OCI-LY7 (cell line): ENCODE measurements around the gene RGS17. TPM values are rescaled to one million over a fixed set of nuclear protein-coding genes. Genes with fewer than 3 reads are reported as not detected.
A peak's percentile ranks its signal among the peaks of the same experiment; 100 is the strongest.
"Not testable (repeated sequence)": the region's sequence is repeated elsewhere in the genome, so short reads cannot be mapped to it uniquely, and the experiment has no call there.

ENCODE experiments used
- BruUV-seq: library from RNA; stranded (reverse); fragments of 400-500 nt; replicated peaks from 2 replicates; lab custom pipeline; 2021; lab: Mats Ljungman, UMichigan
- CTCF ChIA-PET: fragments of 300-600 bp; sonication (Branson Sonifier 250); formaldehyde crosslinking; loops from one replicate; lab custom pipeline; 2022; ENCODE audit warnings: antibody characterized with exemption; ENCODE audit not compliant: unreplicated experiment; lab: Charles Lee
- POLR2A ChIA-PET: fragments of 300-600 bp; sonication (Branson Sonifier 250); formaldehyde crosslinking; loops from one replicate; lab custom pipeline; 2022; ENCODE audit warnings: antibody characterized with exemption; lab: Charles Lee
- DNase-seq: peaks from one replicate; pipeline ENCODE4 v3.0.0-alpha.2; 2015; ENCODE audit warnings: low spot score
- H2AFZ ChIP-seq: fragments of 200-600 bp; sonication (generic), shearing (Covaris generic); 2 replicates; pipeline ENCODE4 v1.6.1; 2014; ENCODE audit warnings: mild to moderate bottlenecking, antibody characterized with exemption, low read length, moderate library complexity
- H3K27ac ChIP-seq: fragments of 200-600 bp; sonication (generic); 2 replicates; pipeline ENCODE4 v1.5.1; 2014; ENCODE audit warnings: mixed run types, low read depth, mild to moderate bottlenecking, moderate library complexity, low read length, inconsistent platforms; ENCODE audit not compliant: poor library complexity, severe bottlenecking
- H3K36me3 ChIP-seq: fragments of 200-600 bp; sonication (generic); 2 replicates; pipeline ENCODE4 v1.6.1; 2014; ENCODE audit warnings: mild to moderate bottlenecking, antibody characterized with exemption, low read length, moderate library complexity, mixed read lengths; ENCODE audit not compliant: insufficient read depth
- H3K4me1 ChIP-seq: fragments of 200-600 bp; sonication (generic); 2 replicates; pipeline ENCODE4 v1.5.1; 2014; ENCODE audit warnings: mild to moderate bottlenecking, low read length; ENCODE audit not compliant: insufficient read depth, poor library complexity, severe bottlenecking
- H3K4me2 ChIP-seq: fragments of 200-600 bp; sonication (generic); 2 replicates; pipeline ENCODE4 v1.6.1; 2014; ENCODE audit warnings: mild to moderate bottlenecking, low read length
- H3K4me3 ChIP-seq: fragments of 200-600 bp; sonication (generic); 2 replicates; pipeline ENCODE4 v1.5.1; 2014; ENCODE audit warnings: mild to moderate bottlenecking, low read depth, low read length; ENCODE audit not compliant: poor library complexity, severe bottlenecking
- H3K79me2 ChIP-seq: fragments of 200-600 bp; sonication (generic); 2 replicates; pipeline ENCODE4 v1.6.1; 2016; ENCODE audit warnings: low read depth, mild to moderate bottlenecking, low read length, moderate library complexity, mixed read lengths; ENCODE audit not compliant: insufficient read depth
- H3K9me2 ChIP-seq: fragments of 200-600 bp; sonication (generic); 2 replicates; pipeline ENCODE4 v1.6.1; 2016; ENCODE audit warnings: mild to moderate bottlenecking, low read length, mixed read lengths; ENCODE audit not compliant: insufficient read depth
- H3K9me3 ChIP-seq: fragments of 200-600 bp; sonication (generic); 2 replicates; pipeline ENCODE4 v1.6.1; 2014; ENCODE audit warnings: mild to moderate bottlenecking, mixed run types, low read length, mixed read lengths
- H4K20me1 ChIP-seq: fragments of 200-600 bp; sonication (generic); 2 replicates; pipeline ENCODE4 v1.6.1; 2014; ENCODE audit warnings: mild to moderate bottlenecking, antibody characterized with exemption, low read length, moderate library complexity, mixed read lengths; ENCODE audit not compliant: insufficient read depth
- EZH2phosphoT487 ChIP-seq: fragments of 200-600 bp; sonication (generic); IDR thresholded peaks from 2 replicates; pipeline ENCODE4 v1.6.1; 2018; ENCODE audit warnings: low read depth, borderline replicate concordance, mild to moderate bottlenecking, mixed run types, antibody characterized with exemption, low read length, moderate library complexity, mixed read lengths
- intact Hi-C: fragments of 100-400 bp; cut with micrococcal nuclease; formaldehyde crosslinking; loops from one replicate; pipeline ENCODE4 v1.10.0; 2022; ENCODE audit not compliant: unreplicated experiment
- total RNA-seq, 2 experiments: library from RNA; depleted of rRNA in 1 of 2; stranded (reverse); fragments of >200 nt in 1 of 2; shearing (Covaris generic) in 1 of 2; gene quantifications; 2 replicates each; pipeline ENCODE4 v1.2.3, GENCODE V29; 2014 to 2022
- TF ChIP-seq, protein P1 (sequence below): fragments of 200-600 bp; sonication (generic); conservative IDR thresholded peaks from 2 replicates; pipeline ENCODE4 v1.5.1; 2014; ENCODE audit warnings: mild to moderate bottlenecking, antibody characterized with exemption, low read length, moderate library complexity, mixed read lengths

RGS17 gene
- total RNA-seq, 2 experiments from 2014 or later = not detected

DNA sequence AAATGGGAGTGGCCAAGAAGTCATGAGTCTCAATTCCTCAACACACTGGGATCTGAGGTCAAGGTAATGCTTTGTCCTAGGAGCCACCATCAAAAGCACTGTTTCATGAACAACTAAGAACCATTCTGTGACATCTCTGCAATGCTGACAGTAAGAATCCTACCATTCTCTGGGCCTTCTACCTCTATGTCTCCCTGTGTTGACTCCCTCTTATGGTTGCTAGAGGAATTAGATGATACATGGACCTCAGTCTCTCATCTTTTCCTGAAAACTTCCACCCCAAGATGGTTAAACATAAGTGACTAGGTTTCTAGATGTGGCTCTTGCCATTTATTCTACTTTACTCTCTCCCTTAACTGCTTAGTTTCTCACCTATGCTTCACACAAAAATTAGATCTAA lies 137.7 kb downstream of the RGS17 start:
- H3K4me1 ChIP-seq = no peaks in the 10 kb centered on the region
- BruUV-seq = no TSS peak
- peaks cover 86% of the 10 kb centered on the region for H3K79me2 ChIP-seq
- no peak overlapping the region for H3K27ac ChIP-seq
- intact Hi-C loops = no loop called here
- TF ChIP-seq, protein P1, sequence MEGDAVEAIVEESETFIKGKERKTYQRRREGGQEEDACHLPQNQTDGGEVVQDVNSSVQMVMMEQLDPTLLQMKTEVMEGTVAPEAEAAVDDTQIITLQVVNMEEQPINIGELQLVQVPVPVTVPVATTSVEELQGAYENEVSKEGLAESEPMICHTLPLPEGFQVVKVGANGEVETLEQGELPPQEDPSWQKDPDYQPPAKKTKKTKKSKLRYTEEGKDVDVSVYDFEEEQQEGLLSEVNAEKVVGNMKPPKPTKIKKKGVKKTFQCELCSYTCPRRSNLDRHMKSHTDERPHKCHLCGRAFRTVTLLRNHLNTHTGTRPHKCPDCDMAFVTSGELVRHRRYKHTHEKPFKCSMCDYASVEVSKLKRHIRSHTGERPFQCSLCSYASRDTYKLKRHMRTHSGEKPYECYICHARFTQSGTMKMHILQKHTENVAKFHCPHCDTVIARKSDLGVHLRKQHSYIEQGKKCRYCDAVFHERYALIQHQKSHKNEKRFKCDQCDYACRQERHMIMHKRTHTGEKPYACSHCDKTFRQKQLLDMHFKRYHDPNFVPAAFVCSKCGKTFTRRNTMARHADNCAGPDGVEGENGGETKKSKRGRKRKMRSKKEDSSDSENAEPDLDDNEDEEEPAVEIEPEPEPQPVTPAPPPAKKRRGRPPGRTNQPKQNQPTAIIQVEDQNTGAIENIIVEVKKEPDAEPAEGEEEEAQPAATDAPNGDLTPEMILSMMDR = peak; percentile 44; the same call in 1 of the 2 replicates
- no peak for TF ChIP-seq EZH2phosphoT487
- H4K20me1 ChIP-seq = peaks cover 9% of the 10 kb centered on the region; the same call in 1 of the 2 replicates
- H3K4me2 ChIP-seq = no peak overlapping the region
- no peak overlapping the region for H3K4me3 ChIP-seq
- ChIA-PET POLR2A (no interaction called here), CTCF (no interaction called here)
- peaks cover 86% of the 10 kb centered on the region for H3K36me3 ChIP-seq
- no peak for DNase-seq
- H3K9me3 ChIP-seq = no peaks in the 10 kb centered on the region
- no peaks in the 10 kb centered on the region for H3K9me2 ChIP-seq
- no peak overlapping the region for H2AFZ ChIP-seq

DNA sequence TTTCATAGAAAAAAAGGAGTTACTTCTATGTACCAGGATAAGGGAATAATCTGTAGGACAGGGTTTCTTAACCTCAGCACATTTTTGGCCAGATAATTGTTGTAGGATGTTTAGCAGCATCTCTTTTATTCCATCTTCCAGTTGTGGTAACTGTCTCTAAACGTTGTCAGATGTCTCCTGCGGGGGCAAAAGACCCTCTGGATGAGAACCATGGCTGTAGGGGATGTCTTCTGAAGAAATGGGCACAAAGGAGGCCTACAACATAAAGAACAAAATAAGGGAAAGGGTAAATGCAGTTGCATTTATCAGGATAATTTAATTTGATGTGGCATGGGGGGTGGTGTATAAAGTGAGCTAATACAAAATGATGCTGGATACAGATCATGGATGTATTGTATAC lies 144.1 kb downstream of the RGS17 start:
- Histone ChIP-seq H2AFZ (no peak overlapping the region), H3K79me2 (peaks cover 66% of the 10 kb centered on the region), H3K4me2 (no peak overlapping the region), H3K9me3 (0 out of 2 replicates have a peak, but pooled peaks cover 4% of the 10 kb centered on the region), H3K4me1 (peaks cover 17% of the 10 kb centered on the region), H4K20me1 (peaks cover 1% of the 10 kb centered on the region; the same call in 1 of the 2 replicates), H3K9me2 (no peaks in the 10 kb centered on the region), H3K27ac (no peak overlapping the region), H3K36me3 (peaks cover 51% of the 10 kb centered on the region), H3K4me3 (no peak overlapping the region)
- BruUV-seq = no TSS peak
- DNase-seq = no peak
- intact Hi-C loops = no loop called here
- ChIA-PET CTCF (no interaction called here), POLR2A (interaction anchor here (1.2 to 3.5 kb wide), 2 partner anchors 9 to 13 kb away, joined by 3 to 40 read pairs; partner anchors contain the start of gene MTRF1L)
- no peak for TF ChIP-seq EZH2phosphoT487
- TF ChIP-seq, protein P1 = no peak

DNA sequence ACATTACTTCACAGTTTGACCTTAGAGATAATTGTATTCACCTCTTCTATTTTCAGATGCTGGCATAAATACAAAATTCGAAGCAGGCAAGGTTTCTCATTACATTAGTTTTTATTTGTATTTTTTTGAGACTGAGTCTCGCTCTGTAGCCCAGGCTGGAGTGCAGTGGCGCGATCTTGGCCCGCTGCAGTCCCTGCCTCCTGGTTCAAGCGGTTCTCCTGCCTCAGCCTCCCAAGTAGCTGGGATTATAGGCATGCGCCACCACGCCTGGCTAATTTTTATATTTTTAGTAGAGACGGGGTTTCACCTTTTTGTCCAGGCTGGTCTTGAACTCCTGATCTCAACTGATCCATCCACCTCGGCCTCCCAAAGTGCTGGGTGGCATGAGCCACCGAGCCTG lies 145.8 kb downstream of the RGS17 start:
- H3K79me2 ChIP-seq = peaks cover 68% of the 10 kb centered on the region
- H3K9me2 ChIP-seq, H3K9me3 ChIP-seq, DNase-seq, BruUV-seq, intact Hi-C loops, CTCF ChIA-PET, H2AFZ ChIP-seq: not testable (repeated sequence)
- H3K4me3 ChIP-seq = peak overlapping the region; percentile 98
- POLR2A ChIA-PET = interaction anchor here (0.6 to 3.5 kb wide), 7 partner anchors 11 to 800 kb away, joined by 3 to 40 read pairs (median 5); partner anchors contain the start of gene MTRF1L
- H3K36me3 ChIP-seq = peaks cover 49% of the 10 kb centered on the region
- peaks cover 11% of the 10 kb centered on the region for H4K20me1 ChIP-seq
- peak overlapping the region; percentile 84 for H3K4me2 ChIP-seq
- H3K4me1 ChIP-seq = peaks cover 21% of the 10 kb centered on the region
- H3K27ac ChIP-seq = peak overlapping the region; percentile 87
